Measurements from ENCODE around the gene CPEB1. TPM values are rescaled to one million over a fixed set of nuclear protein-coding genes. Genes with fewer than 3 reads are reported as not detected.
"Not testable (repeated sequence)": the region's sequence is repeated elsewhere in the genome, so short reads cannot be mapped to it uniquely, and the experiment has no call there.

CPEB1 gene
- total RNA-seq, 1 donor from 2014 or later, result 2.4 TPM

GRCh38 chr15:82502700-82503339 lies 144.3 kb downstream of the CPEB1 start:
- H3K4me3 ChIP-seq, result not testable (repeated sequence)

DNA sequence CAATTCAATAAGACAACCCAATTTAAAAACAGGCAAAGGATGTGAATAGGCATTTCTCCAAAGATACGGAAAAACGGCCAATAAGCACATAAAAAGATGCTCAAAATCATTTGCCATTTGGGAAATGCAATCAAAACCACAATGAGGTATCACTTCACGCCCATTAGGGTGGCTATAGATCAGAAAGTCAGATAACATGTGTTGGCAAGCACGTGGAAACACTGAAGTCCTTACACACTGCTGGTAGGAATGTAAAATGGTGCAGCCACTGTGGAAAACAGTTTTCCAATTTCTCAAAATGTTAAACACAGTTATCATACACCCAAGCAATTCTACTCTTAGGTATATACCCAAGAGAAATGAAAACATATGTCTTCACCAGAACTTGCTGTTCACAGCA lies 146.4 kb downstream of the CPEB1 start:
- intact Hi-C loops (cut with DNase I); H3K4me3 ChIP-seq; H3K27me3 ChIP-seq; H3K9me3 ChIP-seq; DNase-seq (ENCODE audit: low spot score in 2 of 2); H3K4me1 ChIP-seq; H3K27ac ChIP-seq; H3K36me3 ChIP-seq: not testable (repeated sequence)

More at GRCh38 chr15:82502700-82503339, 144.3 kb downstream of the CPEB1 start:
- H3K36me3 ChIP-seq; DNase-seq (ENCODE audit: low spot score in 2 of 2); H3K27ac ChIP-seq; H3K27me3 ChIP-seq; intact Hi-C loops (cut with DNase I); H3K9me3 ChIP-seq; H3K4me1 ChIP-seq: not testable (repeated sequence)

- DNase-seq (ENCODE audit: low spot score in 2 of 2); H3K27me3 ChIP-seq; H3K36me3 ChIP-seq; H3K4me1 ChIP-seq; intact Hi-C loops (cut with DNase I); H3K4me3 ChIP-seq; H3K9me3 ChIP-seq; H3K27ac ChIP-seq: not testable (repeated sequence)
Observed at GRCh38 chr15:82497978-82498377, 149.2 kb downstream of the CPEB1 start.

Other genes starting within 250 kb of the CPEB1 start
- 1.5 TPM for gene GOLGA6L9, start 217.5 kb downstream of the CPEB1 start, total RNA-seq
- 1,125 TPM for gene RPS17, start 106.9 kb downstream of the CPEB1 start, total RNA-seq
- not detected for gene AP3B2, start 62.5 kb upstream of the CPEB1 start, total RNA-seq
- not detected for gene FSD2, start 158.7 kb upstream of the CPEB1 start, total RNA-seq
- gene WHAMM, start 162.3 kb upstream of the CPEB1 start, total RNA-seq, result 18.8 TPM

All from ascending aorta (tissue), 2 donors.